Measurements from ENCODE around the gene GPR12.

DNA sequence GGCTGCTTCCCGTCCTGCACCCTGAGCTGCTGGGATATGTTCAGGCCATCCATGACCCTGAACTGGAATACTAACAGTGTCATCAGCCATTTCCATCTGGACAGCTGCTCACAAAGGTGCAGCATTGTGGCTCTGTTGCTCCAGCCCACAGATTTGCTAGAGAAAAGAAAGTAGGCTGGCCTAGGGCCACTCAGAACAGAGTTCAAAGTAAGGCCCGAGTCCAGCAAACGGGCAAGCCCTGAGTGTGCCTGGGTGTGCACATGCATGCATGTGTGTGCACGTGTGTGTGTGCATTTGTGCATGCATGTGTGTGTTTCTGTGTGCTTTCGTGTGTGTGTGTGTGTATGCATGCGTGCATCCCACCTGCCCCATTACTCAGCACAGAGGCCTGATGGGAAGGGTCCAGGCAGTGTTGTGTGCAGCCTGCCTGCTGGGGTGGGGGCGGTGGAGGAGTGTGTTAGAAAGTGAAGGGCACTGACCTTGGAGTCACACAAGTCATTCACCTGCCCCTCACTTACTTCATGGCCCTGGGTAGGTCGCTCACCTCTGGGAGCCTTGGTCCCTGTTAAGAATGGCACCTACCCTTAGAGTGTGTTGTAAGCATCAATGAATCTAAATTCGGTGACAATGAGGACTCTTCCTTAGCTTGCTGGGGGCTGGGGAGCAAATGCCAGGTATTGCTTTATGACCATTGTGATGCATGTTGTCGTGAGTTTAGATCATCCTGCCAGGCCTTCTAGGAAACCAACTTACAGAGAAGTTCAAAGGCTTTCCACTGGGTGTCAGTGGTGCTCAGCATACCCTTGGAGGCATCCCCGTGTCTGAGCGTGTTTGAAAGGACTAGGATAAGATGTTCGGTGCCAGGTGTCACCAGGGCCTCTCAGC, 53.2 kb downstream of the GPR12 start:
- TF ChIP-seq CTCF (IDR thresholded peaks at IDR 0.05), result peak; percentile 74
- no peak for TF ChIP-seq ZFX (IDR thresholded peaks at IDR 0.05; ENCODE audit: borderline replicate concordance)

All from 22Rv1 (cell line).